ENCODE data around the gene ZDHHC15. TPM values are rescaled to one million over a fixed set of nuclear protein-coding genes. Genes with fewer than 3 reads are reported as not detected.
"Not testable (repeated sequence)": the region's sequence is repeated elsewhere in the genome, so short reads cannot be mapped to it uniquely, and the experiment has no call there.

ZDHHC15 gene
- total RNA-seq, 4 donors from 2014 or later: 0.27 to 0.48 TPM; not detected in 2

- H3K4me1 ChIP-seq: no peaks in the 10 kb centered on the region
- in situ Hi-C loops (cut with MboI; ENCODE audit: low pct_ligation_motif_present in 1 of 4, low pct_unique_long_range_greater_than_20kb in 1 of 4, low sequenced_read_pairs in 3 of 4) (no loop called here), intact Hi-C loops (cut with DNase I; ENCODE audit: low total_unique reads) (no loop called here)
- TF ChIP-seq EP300 (IDR thresholded peaks at IDR 0.05; ENCODE audit: low read depth): no peak
- no peak for TF ChIP-seq POLR2AphosphoS5 (IDR thresholded peaks at IDR 0.05)
- TF ChIP-seq POLR2A (IDR thresholded peaks at IDR 0.05): no peak
- no peak for TF ChIP-seq CTCF (IDR thresholded peaks at IDR 0.05)
- WGBS, 2 donors (ENCODE audit: low coverage in 1 of 2): 50% methylated on average over 2 of the region's 2 CpGs; no CpG with 5 or more reads in 1 of the 2 donors
- DNase-seq: no peak
- no peaks in the 10 kb centered on the region for H3K9me3 ChIP-seq
- H3K36me3 ChIP-seq: no peaks in the 10 kb centered on the region
- H3K4me3 ChIP-seq: no peak overlapping the region
- H3K27me3 ChIP-seq: no peaks in the 10 kb centered on the region
- H3K27ac ChIP-seq: no peak overlapping the region
Observed at GRCh38 chrX:75544786-75545185, 21.9 kb upstream of the ZDHHC15 start.

- no peak overlapping the region for H3K4me3 ChIP-seq
- WGBS, 2 donors (ENCODE audit: low coverage in 1 of 2): 27 to 80% methylated on average over 1 of the region's 1 CpG
- H3K27ac ChIP-seq: no peak overlapping the region
- in situ Hi-C loops (cut with MboI; ENCODE audit: low pct_ligation_motif_present in 1 of 4, low pct_unique_long_range_greater_than_20kb in 1 of 4, low sequenced_read_pairs in 3 of 4) (no loop called here), intact Hi-C loops (cut with DNase I; ENCODE audit: low total_unique reads) (no loop called here)
- H3K9me3 ChIP-seq: no peaks in the 10 kb centered on the region
- no peaks in the 10 kb centered on the region for H3K4me1 ChIP-seq
- TF ChIP-seq POLR2AphosphoS5 (IDR thresholded peaks at IDR 0.05): no peak
- no peaks in the 10 kb centered on the region for H3K27me3 ChIP-seq
- no peaks in the 10 kb centered on the region for H3K36me3 ChIP-seq
- DNase-seq: no peak
Observed at GRCh38 chrX:75483933-75484332, 38.9 kb downstream of the ZDHHC15 start.

- H3K9me3 ChIP-seq; H3K4me1 ChIP-seq; H3K36me3 ChIP-seq; H3K27ac ChIP-seq; in situ Hi-C loops (cut with MboI; ENCODE audit: low pct_ligation_motif_present in 1 of 4, low pct_unique_long_range_greater_than_20kb in 1 of 4, low sequenced_read_pairs in 3 of 4); DNase-seq; H3K27me3 ChIP-seq; H3K4me3 ChIP-seq; intact Hi-C loops (cut with DNase I; ENCODE audit: low total_unique reads): not testable (repeated sequence)
Observed at GRCh38 chrX:75461780-75462179, 61.1 kb downstream of the ZDHHC15 start.

DNA sequence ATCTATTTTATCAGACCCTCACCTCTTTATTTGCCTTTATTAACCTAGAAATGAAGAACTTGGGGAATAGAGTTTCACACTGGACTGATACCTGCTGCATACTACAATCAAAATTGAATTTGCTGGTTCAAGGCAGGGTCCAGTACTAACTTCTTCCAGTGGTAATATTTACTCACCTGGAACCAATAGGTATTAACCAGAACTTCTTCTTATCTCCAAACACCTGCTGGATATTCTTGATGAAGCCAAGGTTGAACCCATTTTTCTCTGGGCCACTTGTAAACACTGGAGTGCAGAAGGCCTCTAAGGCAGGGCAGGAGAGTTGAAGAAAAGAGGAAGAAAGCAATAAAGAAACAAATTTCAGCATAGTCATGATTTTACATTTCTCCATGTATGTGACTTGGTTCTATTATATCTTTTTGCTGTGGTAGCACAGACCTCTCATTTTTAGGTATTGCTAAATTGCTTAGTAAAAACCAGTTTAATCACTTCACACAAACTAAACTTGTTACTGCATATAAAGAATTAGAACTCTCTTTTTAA lies 101.1 kb downstream of the ZDHHC15 start:
- H3K4me1 ChIP-seq: no peaks in the 10 kb centered on the region
- no peaks in the 10 kb centered on the region for H3K9me3 ChIP-seq
- in situ Hi-C loops (cut with MboI; ENCODE audit: low pct_ligation_motif_present in 1 of 4, low pct_unique_long_range_greater_than_20kb in 1 of 4, low sequenced_read_pairs in 3 of 4) (no loop called here), intact Hi-C loops (cut with DNase I; ENCODE audit: low total_unique reads) (no loop called here)
- H3K27me3 ChIP-seq: no peaks in the 10 kb centered on the region
- DNase-seq: no peak
- H3K4me3 ChIP-seq: no peak overlapping the region
- TF ChIP-seq POLR2A (IDR thresholded peaks at IDR 0.05) (no peak), POLR2AphosphoS5 (IDR thresholded peaks at IDR 0.05) (no peak), EP300 (IDR thresholded peaks at IDR 0.05; ENCODE audit: low read depth) (no peak), CTCF (IDR thresholded peaks at IDR 0.05) (no peak)
- no peaks in the 10 kb centered on the region for H3K36me3 ChIP-seq
- no peak overlapping the region for H3K27ac ChIP-seq

DNA sequence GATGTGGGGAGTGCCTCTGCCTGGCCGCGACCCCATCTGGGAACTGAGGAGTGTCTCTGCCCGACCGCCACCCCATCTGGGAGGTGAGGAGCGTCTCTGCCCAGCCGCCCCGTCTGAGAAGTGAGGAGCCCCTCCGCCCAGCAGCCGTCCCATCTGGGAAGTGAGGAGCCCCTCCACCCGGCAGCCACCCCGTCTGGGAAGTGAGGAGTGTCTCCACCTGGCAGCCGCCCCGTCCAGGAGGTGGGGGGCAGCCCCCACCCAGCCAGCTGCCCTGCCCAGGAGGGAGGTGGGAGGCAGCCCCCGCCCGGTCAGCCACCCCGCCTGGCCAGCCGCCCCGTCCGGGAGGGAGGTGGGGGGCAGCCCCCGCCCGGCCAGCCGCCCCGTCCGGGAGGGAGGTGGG lies 115.7 kb downstream of the ZDHHC15 start:
- H3K4me1 ChIP-seq; H3K36me3 ChIP-seq; H3K4me3 ChIP-seq; DNase-seq; intact Hi-C loops (cut with DNase I; ENCODE audit: low total_unique reads); in situ Hi-C loops (cut with MboI; ENCODE audit: low pct_ligation_motif_present in 1 of 4, low pct_unique_long_range_greater_than_20kb in 1 of 4, low sequenced_read_pairs in 3 of 4); H3K27ac ChIP-seq; H3K9me3 ChIP-seq; H3K27me3 ChIP-seq: not testable (repeated sequence)
- WGBS, 2 donors (ENCODE audit: low coverage in 1 of 2): 97% methylated on average over 9 of the region's 24 CpGs; no CpG with 5 or more reads in 1 of the 2 donors

GRCh38 chrX:75390470-75390869 lies 132.4 kb downstream of the ZDHHC15 start:
- in situ Hi-C loops (cut with MboI; ENCODE audit: low pct_ligation_motif_present in 1 of 4, low pct_unique_long_range_greater_than_20kb in 1 of 4, low sequenced_read_pairs in 3 of 4): no loop called here
- Histone ChIP-seq H3K27ac (no peak overlapping the region), H3K4me3 (no peak overlapping the region), H3K27me3 (no peaks in the 10 kb centered on the region), H3K4me1 (no peaks in the 10 kb centered on the region), H3K9me3 (no peaks in the 10 kb centered on the region), H3K36me3 (no peaks in the 10 kb centered on the region)
- WGBS, 2 donors (ENCODE audit: low coverage in 1 of 2): 67% methylated on average over 2 of the region's 2 CpGs; no CpG with 5 or more reads in 1 of the 2 donors
- intact Hi-C loops (cut with DNase I; ENCODE audit: low total_unique reads): no loop called here
- TF ChIP-seq EP300 (IDR thresholded peaks at IDR 0.05; ENCODE audit: low read depth) (no peak), POLR2AphosphoS5 (IDR thresholded peaks at IDR 0.05) (no peak), CTCF (IDR thresholded peaks at IDR 0.05) (no peak), POLR2A (IDR thresholded peaks at IDR 0.05) (no peak)
- DNase-seq: no peak
